GM12865 (cell line): ENCODE measurements around the gene CGB3.
A peak's percentile ranks its signal among the peaks of the same experiment; 100 is the strongest.
"Not testable (repeated sequence)": the region's sequence is repeated elsewhere in the genome, so short reads cannot be mapped to it uniquely, and the experiment has no call there.

Experiments used
- DNase-seq: peaks from one replicate; pipeline ENCODE4 v3.0.0; 2010; ENCODE audit warnings: low read depth
- H3K4me3 ChIP-seq: 2 replicates; pipeline ENCODE4 v1.5.1; 2011; ENCODE audit warnings: mild to moderate bottlenecking, low read depth, low read length, control low read depth
- TF ChIP-seq, protein P1 (sequence below): IDR thresholded peaks from 2 replicates; pipeline ENCODE4 v1.5.1; 2011; ENCODE audit warnings: low read length, control low read depth, low read depth, inconsistent platforms; ENCODE audit not compliant: insufficient read depth; ENCODE audit errors: missing control alignments

Gene CGB3

DNA sequence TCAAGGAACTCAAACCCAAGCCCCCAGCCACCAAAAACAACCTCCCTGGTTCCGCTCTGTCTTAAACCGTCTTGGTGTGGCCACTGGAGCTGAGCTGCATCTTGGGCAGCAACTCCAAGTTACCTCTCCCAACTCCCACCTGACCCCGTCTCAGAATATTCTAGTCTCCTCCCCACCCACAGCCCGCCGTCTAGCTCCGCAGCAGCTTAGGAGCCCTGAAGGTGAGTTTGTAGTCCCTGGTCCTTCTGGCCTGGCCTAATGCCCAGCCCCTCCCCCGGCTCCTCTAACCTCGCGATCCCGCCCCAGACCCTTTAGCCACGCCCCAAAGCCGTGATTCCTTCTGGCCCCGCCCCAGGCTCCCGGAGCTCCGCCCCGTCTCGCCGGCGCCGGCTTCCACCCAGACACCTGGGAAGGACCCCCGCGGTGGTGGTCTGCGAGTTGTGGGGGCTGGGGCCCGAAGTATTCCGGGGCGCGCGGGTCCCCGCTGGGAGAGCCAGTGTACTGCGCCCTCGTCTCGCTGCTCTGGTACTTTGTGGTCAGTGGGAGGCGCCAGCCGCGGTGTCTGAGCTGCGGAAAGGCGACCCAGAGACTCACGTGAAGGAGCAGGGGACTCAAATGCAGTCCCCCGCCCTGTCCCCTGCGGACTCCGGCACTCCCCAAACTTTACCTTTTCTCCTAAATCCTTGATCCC, 4.7 kb downstream of the CGB3 start:
- DNase-seq, result peak; percentile 41
- no peak overlapping the region for H3K4me3 ChIP-seq
- TF ChIP-seq, protein P1, sequence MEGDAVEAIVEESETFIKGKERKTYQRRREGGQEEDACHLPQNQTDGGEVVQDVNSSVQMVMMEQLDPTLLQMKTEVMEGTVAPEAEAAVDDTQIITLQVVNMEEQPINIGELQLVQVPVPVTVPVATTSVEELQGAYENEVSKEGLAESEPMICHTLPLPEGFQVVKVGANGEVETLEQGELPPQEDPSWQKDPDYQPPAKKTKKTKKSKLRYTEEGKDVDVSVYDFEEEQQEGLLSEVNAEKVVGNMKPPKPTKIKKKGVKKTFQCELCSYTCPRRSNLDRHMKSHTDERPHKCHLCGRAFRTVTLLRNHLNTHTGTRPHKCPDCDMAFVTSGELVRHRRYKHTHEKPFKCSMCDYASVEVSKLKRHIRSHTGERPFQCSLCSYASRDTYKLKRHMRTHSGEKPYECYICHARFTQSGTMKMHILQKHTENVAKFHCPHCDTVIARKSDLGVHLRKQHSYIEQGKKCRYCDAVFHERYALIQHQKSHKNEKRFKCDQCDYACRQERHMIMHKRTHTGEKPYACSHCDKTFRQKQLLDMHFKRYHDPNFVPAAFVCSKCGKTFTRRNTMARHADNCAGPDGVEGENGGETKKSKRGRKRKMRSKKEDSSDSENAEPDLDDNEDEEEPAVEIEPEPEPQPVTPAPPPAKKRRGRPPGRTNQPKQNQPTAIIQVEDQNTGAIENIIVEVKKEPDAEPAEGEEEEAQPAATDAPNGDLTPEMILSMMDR, result no peak

GRCh38 chr19:49018388-49019241, 5.5 kb downstream of the CGB3 start:
- peak overlapping the region; percentile 0 for H3K4me3 ChIP-seq
- DNase-seq, result not testable (repeated sequence)

DNA sequence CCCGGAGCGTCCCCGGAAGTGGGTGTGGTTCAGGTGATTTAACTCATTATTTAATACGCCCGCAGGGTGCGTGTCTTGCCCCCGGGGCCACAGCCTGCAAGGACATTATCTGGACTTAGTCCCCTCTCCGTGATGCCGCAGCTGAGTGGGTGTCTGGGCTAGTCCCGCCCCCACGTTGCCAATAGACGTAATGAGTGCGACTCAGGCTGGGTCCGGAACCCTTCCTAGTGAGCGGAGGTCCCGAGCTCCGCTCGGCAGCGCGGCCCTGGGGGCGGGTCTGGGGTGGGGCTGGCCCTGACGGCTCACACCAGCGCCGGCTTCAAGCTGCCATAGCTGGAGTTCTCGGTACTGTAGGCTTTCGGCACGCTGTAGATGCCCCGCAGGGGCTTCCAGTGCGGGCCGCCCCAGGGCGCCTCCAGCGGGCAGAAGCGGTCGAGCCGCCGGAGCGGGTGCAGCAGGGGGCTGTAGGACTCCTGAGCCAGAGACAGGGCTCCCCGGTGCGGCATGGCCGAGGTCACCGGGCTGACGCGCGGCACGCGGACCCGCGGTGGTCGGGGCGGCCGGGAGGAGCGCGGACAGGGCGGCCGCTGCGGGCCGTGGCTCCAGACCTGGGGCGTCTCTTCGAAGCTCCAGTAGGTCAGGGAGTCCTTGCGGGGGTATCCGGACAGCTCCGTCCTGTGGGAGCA, 6.3 kb downstream of the CGB3 start:
- peak; percentile 64 for DNase-seq
- TF ChIP-seq, protein P1, result peak; percentile 57
- H3K4me3 ChIP-seq, result peak overlapping the region; percentile 0

- DNase-seq, result no peak
- peak within 1 kb of the TSS; percentile 0 for H3K4me3 ChIP-seq
- TF ChIP-seq, protein P1, result no peak
Measured at GRCh38 chr19:49017041-49017665, 7.0 kb downstream of the CGB3 start, which contains the start of gene LHB. Gene LHB, minus strand, starts transcription at chr19:49017091. Its CDS starts 10 bp downstream, at chr19:49017081.

- no peak overlapping the region for H3K4me3 ChIP-seq
- TF ChIP-seq, protein P1, result no peak
- no peak for DNase-seq
Measured at GRCh38 chr19:49016067-49016839, 7.9 kb downstream of the CGB3 start.

GRCh38 chr19:49014870-49015255, 9.3 kb downstream of the CGB3 start:
- DNase-seq, result no peak
- TF ChIP-seq, protein P1, result no peak
- no peak overlapping the region for H3K4me3 ChIP-seq
